ENCODE results near the gene NQO2.

NQO2 gene, protein sequence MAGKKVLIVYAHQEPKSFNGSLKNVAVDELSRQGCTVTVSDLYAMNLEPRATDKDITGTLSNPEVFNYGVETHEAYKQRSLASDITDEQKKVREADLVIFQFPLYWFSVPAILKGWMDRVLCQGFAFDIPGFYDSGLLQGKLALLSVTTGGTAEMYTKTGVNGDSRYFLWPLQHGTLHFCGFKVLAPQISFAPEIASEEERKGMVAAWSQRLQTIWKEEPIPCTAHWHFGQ

DNA sequence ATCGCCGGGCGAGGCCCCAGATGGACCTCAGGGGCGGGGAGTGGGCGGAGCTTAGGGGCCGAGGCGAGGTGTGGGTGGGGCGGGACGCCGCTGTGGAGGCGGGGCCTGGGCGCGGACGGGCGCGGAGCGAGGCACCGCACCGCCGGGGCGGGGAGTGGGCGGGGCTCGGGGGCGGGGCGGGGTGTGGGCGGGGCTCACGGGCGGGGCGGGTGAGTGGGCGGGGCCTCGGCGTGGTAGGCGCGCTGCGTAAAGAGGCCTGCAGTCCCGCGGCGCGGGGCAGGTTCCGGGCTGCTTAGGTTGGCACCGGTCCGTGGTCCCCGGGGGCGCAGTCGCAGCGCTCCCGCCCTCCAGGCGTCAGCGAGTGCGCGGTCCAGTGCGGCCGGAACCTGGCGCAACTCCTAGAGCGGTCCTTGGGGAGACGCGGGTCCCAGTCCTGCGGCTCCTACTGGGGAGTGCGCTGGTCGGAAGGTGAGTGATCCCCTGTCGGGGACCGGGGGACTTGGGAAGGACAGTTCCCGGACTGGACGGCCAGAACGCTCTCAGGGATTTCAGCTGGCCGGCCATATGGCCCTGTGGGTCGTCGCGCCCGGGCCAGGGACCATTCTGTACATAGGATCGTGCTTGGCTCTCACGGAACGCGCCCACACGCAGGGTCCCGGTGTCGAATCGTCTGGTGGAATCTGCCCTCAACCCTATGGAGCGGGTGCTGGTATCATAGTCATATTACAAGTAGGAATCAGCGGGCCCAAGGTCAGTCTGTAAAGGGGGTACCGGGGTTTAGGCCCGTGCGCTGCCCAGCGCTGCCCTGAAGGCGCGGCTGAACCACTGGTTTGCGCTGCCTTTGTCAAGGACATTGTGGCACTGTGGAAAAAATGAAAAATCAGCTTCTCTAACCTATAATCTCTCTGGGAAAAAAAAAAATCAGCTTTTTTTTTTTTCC is at the start of gene NQO2:
Gene NQO2, plus strand, starts transcription at position 277 of the 940 bp plus-strand sequence. CDS start 6,659 bp downstream, outside the sequence.
- peak; percentile 60 to 68 for DNase-seq

DNA sequence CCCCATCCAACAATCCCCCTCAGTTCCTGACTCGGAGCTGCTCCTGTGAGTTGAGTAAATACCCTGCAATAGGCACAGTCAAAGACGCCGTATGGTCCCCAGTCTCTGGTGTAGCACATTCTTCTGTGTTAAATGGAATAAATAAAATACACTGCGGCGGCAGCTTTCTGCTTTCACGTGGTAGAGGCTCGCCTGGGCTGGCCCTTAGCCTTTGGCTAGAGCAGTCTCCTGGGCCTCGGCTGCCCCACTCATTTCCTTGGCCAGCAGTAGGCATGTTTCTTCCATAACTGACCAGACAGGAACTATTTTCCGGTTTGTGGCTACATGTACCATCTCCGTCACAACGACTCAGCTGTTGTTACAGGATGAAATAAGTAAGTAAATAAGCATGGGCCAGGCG is 49.0 kb upstream of the NQO2 start:
- no peak for DNase-seq

DNA sequence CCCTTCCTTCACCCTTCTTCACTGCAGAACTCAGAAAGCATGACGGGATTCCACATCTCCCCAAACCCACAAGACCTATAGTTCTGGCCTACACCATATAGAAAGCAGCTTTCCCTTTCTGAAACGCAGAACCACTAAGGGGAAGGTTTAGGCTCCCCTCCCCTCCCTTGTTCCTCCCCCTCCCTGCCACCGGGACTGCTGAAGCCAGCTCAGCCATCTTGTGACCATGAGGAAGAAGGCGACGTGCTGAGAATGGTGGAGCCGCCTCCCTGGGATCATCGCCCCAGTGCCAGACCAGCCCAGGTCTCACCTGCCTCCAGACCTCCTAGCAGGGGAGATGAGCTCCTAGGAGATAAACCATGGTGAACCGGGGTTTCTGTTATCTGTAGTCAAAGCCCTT is 48.0 kb upstream of the NQO2 start:
- no peak for DNase-seq

DNA sequence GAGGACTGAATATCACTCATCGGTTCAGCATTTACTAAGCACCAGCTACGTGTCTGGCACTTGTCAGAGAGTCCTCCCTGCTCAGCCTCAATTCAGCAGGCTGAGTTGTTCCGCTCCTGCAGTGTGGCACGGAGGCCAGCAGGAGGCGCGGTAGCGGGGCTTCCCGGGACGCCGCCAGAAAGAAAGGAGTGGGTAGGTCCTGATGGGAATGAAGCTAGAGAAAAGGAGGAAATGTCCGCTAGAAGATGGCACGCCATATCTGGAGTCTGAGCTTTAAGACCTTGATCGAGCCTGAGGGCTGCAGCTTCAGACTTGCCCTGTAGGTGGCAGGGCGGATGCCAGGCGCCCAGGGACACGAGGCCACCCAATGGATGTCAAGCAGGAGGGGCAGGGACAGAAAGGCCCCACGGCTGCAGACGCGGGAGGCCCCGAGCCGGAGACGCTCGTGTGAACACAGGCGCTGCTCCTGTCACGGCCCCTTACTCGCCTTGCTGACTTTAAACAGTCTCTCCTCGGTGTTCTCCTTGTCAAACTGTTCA is 47.1 kb upstream of the NQO2 start:
- DNase-seq = peak; percentile 29 to 51

DNA sequence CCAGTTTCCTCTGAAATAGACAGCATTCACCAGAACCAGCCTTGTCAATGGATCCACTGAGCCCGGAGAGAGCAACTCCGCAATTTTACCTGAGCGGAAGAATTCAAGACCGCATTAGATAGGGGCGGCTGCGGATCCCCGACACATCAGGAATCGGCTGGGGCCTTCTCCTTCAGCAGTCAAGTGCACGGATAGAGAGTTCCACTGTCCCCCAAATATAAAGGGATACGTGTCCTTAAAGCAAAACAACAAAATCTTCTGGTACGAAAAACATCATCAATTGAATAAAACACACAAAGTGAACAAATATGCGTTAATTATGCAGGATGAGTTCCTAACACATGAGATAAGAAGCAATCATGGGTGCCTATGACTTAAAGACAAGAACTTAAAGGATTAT is 46.6 kb upstream of the NQO2 start:
- DNase-seq = no peak

DNA sequence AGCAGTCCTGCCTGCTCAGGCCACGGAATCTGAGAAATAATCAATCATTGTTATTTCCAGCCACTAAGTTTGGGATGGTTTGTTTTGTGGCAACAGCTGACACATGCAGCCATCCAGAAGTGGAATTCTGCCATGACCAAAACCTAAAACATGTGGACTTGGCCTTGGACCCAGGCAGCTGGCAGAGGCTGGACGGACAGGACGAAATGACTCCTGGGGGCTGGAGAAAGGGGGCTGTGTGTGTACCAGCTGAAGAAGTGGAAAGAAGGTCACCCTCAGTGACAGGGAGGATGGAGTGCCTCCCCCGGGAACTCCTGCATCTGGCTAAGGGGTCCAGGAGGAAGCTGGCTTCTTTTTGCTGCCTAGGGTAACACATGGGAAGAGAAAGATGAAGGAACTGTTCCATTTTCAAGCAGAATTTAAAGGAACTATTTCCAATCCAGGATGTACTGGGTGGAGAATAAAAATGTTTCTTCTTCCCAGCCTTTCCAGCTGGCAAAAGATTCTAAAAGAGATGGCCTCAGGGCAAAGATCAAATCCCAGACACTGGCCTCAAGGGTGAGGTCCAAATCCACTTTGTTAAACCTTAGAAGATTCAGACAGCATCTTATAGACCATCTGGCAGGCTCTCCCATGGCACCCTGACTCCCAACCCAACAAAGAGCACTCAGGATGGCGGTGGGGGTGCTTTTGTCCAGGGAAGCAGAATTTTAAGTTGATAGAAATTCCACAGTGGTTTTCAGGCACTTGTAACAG is 42.6 kb upstream of the NQO2 start:
- DNase-seq = no peak

DNA sequence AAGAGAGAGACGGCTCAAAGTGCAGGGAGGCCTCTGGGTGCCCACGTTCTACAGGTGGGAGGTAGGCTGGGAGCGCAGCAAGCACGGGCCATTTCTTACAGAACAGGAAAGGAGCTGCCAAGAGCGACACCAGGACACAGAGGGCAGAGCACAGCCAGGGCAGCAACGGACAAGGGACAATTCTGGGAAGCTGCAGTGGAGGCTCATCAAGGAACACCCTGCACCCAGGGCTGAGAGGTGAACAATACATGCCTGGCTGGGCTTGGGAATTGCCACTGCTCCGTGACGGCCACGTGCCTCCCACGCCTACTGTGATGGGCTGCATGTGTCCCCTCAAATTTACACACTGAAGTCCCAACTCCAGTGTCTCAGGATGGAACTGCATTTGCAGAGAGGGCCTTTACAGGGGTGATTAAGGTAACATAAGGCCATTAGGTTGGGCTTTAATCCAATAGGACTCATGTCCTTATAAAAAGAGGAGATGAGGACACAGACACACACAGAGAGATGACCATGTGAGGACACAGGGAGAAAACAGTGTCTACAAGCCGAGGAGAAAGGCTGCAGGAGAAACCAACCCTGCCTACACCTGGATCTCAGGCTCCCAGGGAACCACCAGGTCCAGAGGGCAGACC is 41.9 kb upstream of the NQO2 start:
- DNase-seq = no peak

DNA sequence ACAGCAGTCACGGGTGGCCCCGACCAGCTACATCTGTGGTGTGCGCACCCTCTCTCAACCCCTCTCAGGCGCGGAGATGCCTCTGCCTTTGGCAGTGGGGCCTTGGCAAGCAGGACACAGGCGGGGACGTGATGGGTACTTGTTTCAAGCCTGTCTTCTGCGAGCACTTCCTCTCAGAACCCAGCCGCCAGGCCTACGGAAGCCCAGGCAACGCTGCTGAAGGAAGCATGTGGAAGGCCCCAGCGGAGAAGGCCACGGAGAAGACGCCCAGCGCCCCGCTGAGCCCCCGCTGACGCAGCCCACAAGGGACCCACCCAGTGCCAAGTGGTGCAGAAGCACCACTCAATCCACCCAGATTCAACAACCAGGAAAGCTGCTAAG is 41.4 kb upstream of the NQO2 start:
- DNase-seq = no peak

DNA sequence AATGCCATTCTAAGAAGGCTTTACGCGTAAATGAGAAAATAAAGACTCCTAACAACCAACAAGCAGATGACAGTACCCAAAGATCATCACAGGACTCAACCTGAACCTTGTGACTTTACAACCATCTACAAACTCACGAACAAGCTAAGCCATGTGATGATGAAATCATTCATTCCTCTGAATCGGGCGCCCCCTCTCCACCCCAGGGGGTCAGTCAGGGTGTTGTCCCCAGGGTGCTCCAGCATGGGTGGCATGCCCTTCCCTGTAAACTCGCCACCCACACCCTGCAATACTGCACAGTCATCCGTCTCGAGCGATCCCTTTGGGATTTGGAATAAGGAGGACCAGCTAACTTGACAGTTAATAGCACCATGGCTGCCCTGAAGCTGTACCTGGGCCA is 40.9 kb upstream of the NQO2 start:
- no peak for DNase-seq

DNA sequence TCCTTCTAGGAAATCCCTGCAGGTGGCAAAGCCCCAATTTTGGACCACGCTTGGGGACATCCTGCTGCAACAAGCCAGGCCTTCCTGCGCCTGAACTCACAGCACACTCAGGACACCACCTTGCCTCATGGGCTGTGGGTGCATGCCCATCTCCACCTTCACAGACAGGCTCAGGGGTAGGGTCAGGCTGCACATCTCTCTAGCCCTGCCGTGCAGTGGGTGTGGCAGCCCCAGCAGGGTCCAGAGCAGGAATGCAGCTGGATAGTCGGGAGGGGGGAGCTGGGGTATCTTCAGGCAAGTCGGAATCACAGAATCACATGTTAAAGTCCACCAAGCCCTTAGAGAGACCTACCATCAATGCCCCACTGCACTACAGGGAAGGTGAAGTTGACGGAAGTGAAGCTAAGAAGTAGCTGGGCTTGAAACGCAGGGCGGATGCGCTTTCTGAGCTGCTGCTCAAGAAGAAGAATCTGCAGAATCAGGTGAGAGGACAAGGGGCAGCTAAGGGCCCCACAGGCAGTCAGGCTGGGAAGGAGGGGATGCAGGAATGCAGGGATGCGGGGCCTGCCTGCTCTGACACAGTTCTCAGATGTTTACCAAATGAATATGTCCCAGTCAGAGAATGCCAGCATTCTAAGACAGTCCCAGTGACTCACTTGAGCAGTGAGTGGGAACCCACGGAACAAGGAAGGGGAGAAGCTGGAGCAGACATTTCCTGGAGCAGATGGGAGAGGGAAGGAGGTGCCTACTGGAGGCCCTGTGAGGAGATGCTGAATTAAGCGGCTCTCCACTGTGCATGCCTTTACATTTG is 39.6 kb upstream of the NQO2 start:
- DNase-seq = no peak

DNA sequence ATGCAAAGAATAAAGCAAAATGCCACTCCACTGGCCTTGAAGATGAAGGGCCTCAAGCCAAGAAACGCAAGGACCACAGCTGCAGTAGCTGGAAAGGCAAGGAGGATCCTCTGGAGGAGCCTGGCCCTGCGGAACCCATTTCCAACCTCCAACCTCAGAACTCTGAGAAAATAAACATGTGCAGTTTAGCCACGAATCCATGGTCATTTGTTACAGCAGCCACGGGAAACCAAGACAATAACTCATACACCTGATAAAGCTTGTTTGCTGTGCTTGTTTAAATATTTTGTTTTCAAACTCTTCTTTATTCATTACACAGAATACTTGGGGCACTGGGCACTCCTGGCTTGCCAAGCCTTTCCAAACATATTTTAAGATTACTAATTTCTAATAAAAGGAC is 38.8 kb upstream of the NQO2 start:
- DNase-seq = no peak

DNA sequence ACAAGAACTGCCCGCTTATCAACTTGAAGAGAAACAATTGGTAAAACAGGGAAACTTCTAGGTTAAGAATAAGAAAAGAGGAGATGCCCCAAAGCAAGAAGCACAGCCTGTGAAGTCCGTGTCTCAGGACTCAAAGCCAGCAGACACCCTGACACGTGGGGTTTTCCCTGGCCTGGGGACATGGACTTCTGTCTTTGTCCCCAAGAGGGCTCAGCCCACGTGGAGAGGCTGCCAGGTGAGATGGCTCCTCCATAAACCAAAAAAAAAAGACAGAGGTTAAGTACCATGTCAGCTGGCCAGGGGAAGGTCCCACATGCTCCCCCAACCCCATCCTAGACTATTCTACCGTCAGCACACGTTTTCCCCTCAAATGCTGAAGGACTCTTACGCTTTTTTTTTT is 38.2 kb upstream of the NQO2 start:
- DNase-seq = no peak

DNA sequence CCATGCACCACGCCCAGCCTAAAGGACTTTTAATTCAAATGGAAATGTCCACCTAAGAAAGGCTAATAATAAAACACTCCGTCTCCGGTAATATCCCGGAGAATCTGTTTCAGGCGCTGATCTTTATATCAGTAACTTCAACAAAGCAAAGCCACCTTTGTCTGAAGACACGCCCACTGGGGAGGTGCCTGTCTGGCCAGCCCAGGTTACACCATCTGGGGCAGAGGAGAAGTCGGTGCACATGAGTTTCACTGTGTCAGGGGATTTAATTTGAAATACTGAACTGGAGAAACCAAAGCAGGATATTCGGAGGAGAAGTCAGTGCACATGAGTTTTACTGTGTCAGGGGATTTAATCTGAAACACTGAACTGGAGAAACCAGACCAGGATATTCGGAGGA is 37.7 kb upstream of the NQO2 start:
- DNase-seq = no peak

DNA sequence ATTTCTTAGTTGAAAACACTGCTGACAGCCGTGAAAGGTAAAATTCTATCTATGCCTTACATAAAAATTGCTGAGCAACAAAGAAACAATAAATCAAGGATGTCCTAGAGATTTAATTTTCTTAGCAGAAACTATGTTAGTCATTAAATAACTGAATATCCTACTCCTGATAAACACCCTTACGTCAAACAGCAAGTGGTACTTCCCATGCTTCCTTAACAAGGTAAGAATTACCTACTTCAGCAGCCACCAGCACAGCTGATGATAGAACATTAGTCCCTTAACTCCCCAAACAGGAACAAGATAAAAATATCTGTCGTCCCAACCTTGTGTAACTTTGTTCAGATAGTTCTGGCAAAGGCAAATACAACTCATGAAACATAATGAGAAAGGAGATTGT is 37.1 kb upstream of the NQO2 start:
- no peak for DNase-seq

DNA sequence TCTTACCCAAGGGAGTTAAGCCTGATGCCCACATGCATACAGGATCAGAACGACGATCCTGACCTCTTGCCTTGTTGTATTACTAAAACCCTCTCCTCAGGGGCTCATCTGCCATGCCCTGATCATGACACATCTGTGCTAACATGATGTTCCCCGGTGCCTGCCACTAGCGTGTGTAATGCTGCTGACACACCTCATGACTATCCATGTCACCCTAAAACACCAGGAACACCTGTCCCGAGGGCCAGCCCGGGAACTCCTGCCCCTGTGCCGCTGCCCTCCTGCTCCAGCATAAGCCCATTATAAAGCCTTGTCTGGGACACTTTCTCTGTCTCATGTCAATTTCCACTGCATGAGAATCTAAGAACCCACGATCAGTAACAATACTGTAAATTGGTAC is 35.9 kb upstream of the NQO2 start:
- DNase-seq = no peak

DNA sequence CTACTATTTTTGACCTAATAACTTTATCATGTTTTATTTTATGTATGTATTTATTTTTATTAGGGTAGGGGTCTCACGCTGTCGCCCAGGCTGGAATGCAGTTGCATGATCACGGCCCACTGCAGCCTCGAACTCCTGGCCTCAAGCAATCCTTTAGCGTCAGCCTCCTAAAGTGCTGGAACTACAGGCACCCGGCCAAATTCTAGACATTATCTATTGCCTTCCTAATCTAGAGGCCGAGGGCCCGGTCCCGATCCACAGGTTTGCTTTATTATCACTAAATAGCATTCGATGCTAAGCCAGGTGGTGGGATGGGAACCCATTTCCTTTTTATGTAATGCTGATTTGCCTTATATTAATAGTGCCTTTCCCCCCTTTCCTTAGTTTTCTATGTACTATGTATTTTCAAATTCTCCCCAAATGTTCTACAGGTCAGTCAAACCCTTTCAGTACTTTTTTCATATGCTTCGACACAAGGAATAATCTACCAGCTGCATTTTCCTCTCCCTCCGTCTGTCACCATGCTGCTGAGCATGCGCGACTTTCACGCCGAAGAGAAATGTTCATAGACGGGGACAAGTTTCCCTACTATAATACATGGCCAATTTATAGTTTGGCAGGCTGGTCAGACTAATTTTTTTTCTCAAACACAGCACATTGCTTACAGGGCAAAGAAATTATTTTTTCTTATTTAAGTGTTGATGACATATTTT is 34.7 kb upstream of the NQO2 start:
- DNase-seq = no peak

DNA sequence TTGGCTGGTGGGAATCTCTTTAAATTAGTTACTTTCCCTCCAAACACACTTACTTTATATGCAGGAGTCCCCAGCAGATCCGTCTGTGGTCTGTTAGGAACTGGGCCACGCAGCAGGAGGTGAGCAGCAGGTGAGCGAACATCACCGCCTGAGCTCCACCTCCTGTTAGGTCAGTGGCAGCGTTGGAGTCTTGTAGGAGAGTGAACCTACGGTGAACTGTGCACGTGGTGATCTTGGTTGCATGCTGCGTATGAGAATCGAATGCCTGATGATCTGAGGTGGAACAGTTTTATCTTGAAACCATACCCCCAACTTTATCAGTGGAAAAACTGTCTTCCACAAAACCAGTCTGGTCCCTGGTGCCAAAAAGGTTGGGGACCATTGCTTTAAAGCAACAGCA is 33.3 kb upstream of the NQO2 start:
- DNase-seq = no peak

DNA sequence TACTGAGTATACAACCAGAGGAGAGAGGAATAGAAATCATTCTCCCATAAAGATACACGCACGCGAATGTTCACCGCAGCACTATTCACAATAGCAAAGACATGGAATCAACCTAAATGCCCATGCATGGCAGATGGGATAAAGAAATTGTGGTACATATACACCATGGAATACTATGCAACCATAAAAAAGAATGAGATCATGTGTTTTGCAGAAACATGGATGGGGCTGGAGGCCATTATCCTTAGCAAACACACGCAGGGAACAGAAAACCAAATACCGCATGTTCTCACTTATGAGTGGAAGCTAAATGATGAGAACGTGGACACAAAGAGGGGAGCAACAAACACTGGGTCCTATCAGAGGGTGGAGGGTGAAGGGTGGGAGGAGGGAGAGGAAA is 31.8 kb upstream of the NQO2 start:
- no peak for DNase-seq

DNA sequence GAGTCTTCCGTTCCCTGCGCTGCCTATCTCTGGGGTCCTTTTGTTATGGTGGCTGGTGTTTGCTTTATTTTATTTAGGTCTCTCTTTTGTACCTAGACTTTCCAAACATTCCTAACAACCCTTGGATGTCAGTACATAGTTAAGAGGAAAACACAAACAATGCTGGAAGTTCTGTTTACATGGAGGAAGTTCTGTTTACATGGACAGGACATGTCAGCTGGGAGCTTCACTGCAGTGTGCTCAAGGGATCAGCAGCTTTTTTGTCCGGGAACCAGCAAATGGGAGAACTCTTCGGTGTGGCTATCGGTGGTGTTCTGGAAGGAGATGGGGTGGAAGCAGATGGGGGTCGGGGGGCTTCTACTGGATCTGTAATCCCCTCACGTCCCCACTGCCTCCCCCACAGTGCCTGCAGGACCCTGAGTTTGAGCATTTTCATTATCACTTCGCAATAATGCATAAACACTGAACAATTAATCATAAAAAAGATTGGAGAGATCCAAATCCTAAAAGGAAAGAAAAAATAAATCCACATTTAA is 31.0 kb upstream of the NQO2 start:
- no peak for DNase-seq

DNA sequence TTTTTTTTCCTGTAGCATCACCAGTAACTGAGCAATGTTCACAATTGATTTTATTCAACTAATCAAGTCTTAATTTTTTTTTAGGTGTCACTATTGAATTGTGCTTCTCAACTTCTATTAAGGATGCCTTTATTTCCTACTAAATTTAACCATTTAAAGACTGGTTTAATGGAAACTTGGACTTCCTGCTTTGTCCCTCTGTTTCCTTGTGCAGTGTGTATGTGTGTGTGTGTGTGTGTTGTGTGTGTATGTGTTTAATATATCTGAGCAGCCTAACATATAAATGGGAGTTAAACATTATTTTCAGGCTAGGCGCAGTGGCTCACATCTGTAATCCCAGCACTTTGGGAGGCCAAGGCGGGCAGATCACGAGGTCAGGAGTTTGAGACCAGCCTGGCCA is 30.1 kb upstream of the NQO2 start:
- no peak for DNase-seq

DNA sequence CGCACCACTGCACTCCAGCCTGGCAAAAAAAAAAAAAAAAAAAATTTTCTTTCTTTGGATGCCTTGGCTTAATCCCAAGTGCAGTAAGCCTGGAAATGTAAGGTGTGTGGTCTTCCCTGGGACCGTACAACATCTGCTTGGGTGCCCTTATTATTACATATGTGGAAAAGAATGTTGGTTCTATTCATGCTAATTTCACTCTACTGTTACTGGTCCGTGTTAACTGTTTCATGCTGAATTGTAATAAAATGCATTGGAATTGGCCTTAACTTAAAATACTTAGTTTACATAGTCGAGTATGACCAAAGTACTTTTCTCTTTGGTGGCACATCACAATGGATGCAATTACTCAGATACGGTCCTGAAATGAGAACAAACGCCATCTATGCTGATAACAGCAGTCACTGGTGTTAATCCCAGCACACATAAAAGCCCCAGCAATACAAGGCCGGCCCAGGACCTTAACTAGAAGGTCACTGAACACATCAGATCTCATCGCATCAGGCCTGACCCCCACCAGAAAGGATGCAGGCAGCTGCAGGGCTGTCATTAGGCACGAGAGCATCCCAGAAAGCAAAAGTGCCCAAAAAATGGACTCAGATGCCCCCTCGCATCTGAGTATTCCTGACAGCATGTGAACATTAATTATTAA is 29.5 kb upstream of the NQO2 start:
- DNase-seq = no peak
